A549 (cell line): Measurements from ENCODE around the gene PLCB4. TPM values are rescaled to one million over a fixed set of nuclear protein-coding genes. Genes with fewer than 3 reads are reported as not detected.

Experiments
- ATAC-seq, 2 experiments: fragments of 200-7000 bp in 1 of 2; fragments of >200 bp in 1 of 2; cut with Nextera tagmentation in 1 of 2; cut with Tn5 transposase in 1 of 2; 3 replicates each; pipeline versions ENCODE4 v1.8.0 to v1.9.1; 2018 to 2020; ENCODE audit warnings: mild to moderate bottlenecking in 1 of 2, moderate library complexity in 1 of 2
- CTCF ChIA-PET: fragments of 300-600 bp; sonication (Branson Sonifier 250); formaldehyde crosslinking; extraction: SDS; loops from one replicate; lab custom pipeline; 2021; ENCODE audit warnings: antibody characterized with exemption, inconsistent platforms; lab: Yijun Ruan, JAX
- POLR2A ChIA-PET: fragments of 350-600 bp; formaldehyde crosslinking; extraction: SDS; loops from one replicate; lab custom pipeline; 2021; ENCODE audit warnings: antibody characterized with exemption, inconsistent platforms; lab: Yijun Ruan, JAX
- DNase-seq, 2 experiments: peaks; one replicate each; pipeline versions ENCODE4 v3.0.0 to v3.0.0-alpha.2; 2011 to 2016; ENCODE audit warnings: low read depth in 1 of 2, low spot score in 1 of 2
- FAIRE-seq: peaks from 2 replicates; lab custom pipeline; 2011; peaks lifted over from hg19 to GRCh38; lab: Jason Lieb, UNC
- H3K27ac ChIP-seq, 2 experiments: fragments of >200 bp; sonication (Bioruptor Twin); formaldehyde crosslinking; 3 replicates each; pipeline ENCODE4 v1.5.1; 2016 to 2017
- H3K4me1 ChIP-seq: fragments of >200 bp; sonication (Bioruptor Twin); formaldehyde crosslinking; 3 replicates; pipeline ENCODE4 v1.6.1; 2016
- H3K4me2 ChIP-seq: fragments of >200 bp; sonication (Bioruptor Twin); formaldehyde crosslinking; 3 replicates; pipeline ENCODE4 v1.6.1; 2016
- H3K4me3 ChIP-seq: fragments of >200 bp; sonication (Bioruptor Twin); formaldehyde crosslinking; 3 replicates; pipeline ENCODE4 v1.5.1; 2016
- H3K9me3 ChIP-seq: fragments of >200 bp; sonication (Bioruptor Twin); formaldehyde crosslinking; 3 replicates; pipeline ENCODE4 v1.6.1; 2016
- BHLHE40 ChIP-seq: IDR thresholded peaks from 2 replicates; pipeline ENCODE4 v1.6.1; 2012; ENCODE audit warnings: low read depth, low read length, inconsistent platforms
- CEBPB ChIP-seq, 2 experiments: fragments of >200 bp in 1 of 2; sonication (Bioruptor Twin) in 1 of 2; formaldehyde crosslinking in 1 of 2; IDR thresholded peaks; 2 replicates each; pipeline ENCODE4 v1.6.1; 2012 to 2016
- CHD2 ChIP-seq: fragments of 150-350 bp; IDR thresholded peaks from 2 replicates; pipeline ENCODE4 v1.6.1; 2014; ENCODE audit warnings: low read length; ENCODE audit not compliant: partially characterized antibody
- E2F6 ChIP-seq: IDR thresholded peaks from 2 replicates; pipeline ENCODE4 v1.6.1; 2012; ENCODE audit warnings: low read depth, borderline replicate concordance
- EHF ChIP-seq: fragments of 250-450 bp; sonication (Bioruptor Pico); IDR thresholded peaks from 2 replicates; pipeline ENCODE4 v1.5.0; 2020; ENCODE audit warnings: mild to moderate bottlenecking
- EP300 ChIP-seq, 2 experiments: fragments of >200 bp; sonication (Bioruptor Twin); formaldehyde crosslinking; IDR thresholded peaks; 2 replicates in 1 of 2; 3 replicates in 1 of 2; pipeline ENCODE4 v1.6.1; 2016 to 2017
- FOSB ChIP-seq: fragments of 250-450 bp; sonication (Bioruptor Pico); IDR thresholded peaks from 2 replicates; pipeline ENCODE4 v1.5.0; 2020; ENCODE audit warnings: mild to moderate bottlenecking, moderate library complexity
- FOSL2 ChIP-seq, 2 experiments: fragments of 450-650 bp in 1 of 2; fragments of >200 bp in 1 of 2; sonication (Bioruptor Twin) in 1 of 2; formaldehyde crosslinking; IDR thresholded peaks; 2 replicates each; pipeline versions ENCODE4 v1.5.0 to v1.6.1; 2016 to 2020; ENCODE audit warnings: mild to moderate bottlenecking in 1 of 2, moderate library complexity in 1 of 2
- HEYL ChIP-seq: fragments of 250-450 bp; sonication (Bioruptor Pico); IDR thresholded peaks from 2 replicates; pipeline ENCODE4 v1.8.0; 2021; ENCODE audit warnings: mild to moderate bottlenecking, moderate library complexity
- HOXB13 ChIP-seq: fragments of 250-450 bp; sonication (Bioruptor Pico); IDR thresholded peaks from 2 replicates; pipeline ENCODE4 v1.5.0; 2020; ENCODE audit warnings: low read depth, mild to moderate bottlenecking, moderate library complexity
- HOXB5 ChIP-seq: fragments of 250-450 bp; sonication (Bioruptor Pico); IDR thresholded peaks from 2 replicates; pipeline ENCODE4 v1.5.0; 2020; ENCODE audit warnings: mild to moderate bottlenecking, moderate library complexity
- JUN ChIP-seq, 2 experiments: fragments of >200 bp; sonication (Bioruptor Twin); formaldehyde crosslinking; IDR thresholded peaks; 2 replicates in 1 of 2; 3 replicates in 1 of 2; pipeline ENCODE4 v1.6.1; 2016 to 2017
- KDM1A ChIP-seq: fragments of 200-600 bp; sonication (generic); IDR thresholded peaks from 2 replicates; pipeline ENCODE4 v1.6.1; 2016; ENCODE audit warnings: low read depth, mild to moderate bottlenecking
- KDM5A ChIP-seq: fragments of 200-600 bp; sonication (generic); IDR thresholded peaks from 2 replicates; pipeline ENCODE4 v1.6.1; 2016; ENCODE audit warnings: antibody characterized with exemption, mild to moderate bottlenecking
- MAFK ChIP-seq: fragments of 450-650 bp; IDR thresholded peaks from 2 replicates; pipeline ENCODE4 v1.6.1; 2014; ENCODE audit not compliant: partially characterized antibody
- MAZ ChIP-seq: fragments of 150-350 bp; IDR thresholded peaks from 2 replicates; pipeline ENCODE4 v1.6.1; 2014; ENCODE audit warnings: antibody characterized with exemption, low read depth, low read length, borderline replicate concordance
- NFE2L2 ChIP-seq: fragments of 150-350 bp; conservative IDR thresholded peaks from 2 replicates; pipeline ENCODE4 v1.6.1; 2014; ENCODE audit warnings: low read length
- POLR2A ChIP-seq: IDR thresholded peaks from 2 replicates; pipeline ENCODE4 v1.6.1; 2012; ENCODE audit warnings: mild to moderate bottlenecking, low read length
- RARB ChIP-seq: fragments of 250-450 bp; sonication (Bioruptor Pico); IDR thresholded peaks from 2 replicates; pipeline ENCODE4 v1.8.0; 2021; ENCODE audit warnings: mild to moderate bottlenecking, moderate library complexity
- RCOR1 ChIP-seq: fragments of 150-350 bp; IDR thresholded peaks from 2 replicates; pipeline ENCODE4 v1.6.1; 2014; ENCODE audit warnings: antibody characterized with exemption, low read length, low read depth
- RFX5 ChIP-seq: fragments of 450-650 bp; IDR thresholded peaks from 2 replicates; pipeline ENCODE4 v1.7.1; 2014; ENCODE audit warnings: antibody characterized with exemption, mild to moderate bottlenecking, moderate library complexity
- RNF2 ChIP-seq: fragments of 200-600 bp; sonication (generic); IDR thresholded peaks from 2 replicates; pipeline ENCODE4 v1.6.1; 2016; ENCODE audit warnings: low read depth, mild to moderate bottlenecking, antibody characterized with exemption, moderate library complexity, borderline replicate concordance
- SMC3 ChIP-seq: fragments of >200 bp; sonication (Bioruptor Twin); formaldehyde crosslinking; IDR thresholded peaks from 3 replicates; pipeline ENCODE4 v1.6.1; 2018; ENCODE audit warnings: inconsistent platforms
- TFCP2L1 ChIP-seq: fragments of 250-450 bp; sonication (Bioruptor Pico); IDR thresholded peaks from 2 replicates; pipeline ENCODE4 v1.5.0; 2021; ENCODE audit warnings: mild to moderate bottlenecking
- ZC3H11A ChIP-seq: fragments of 450-650 bp; IDR thresholded peaks from 2 replicates; pipeline ENCODE4 v1.6.1; 2014; ENCODE audit warnings: antibody characterized with exemption, mild to moderate bottlenecking
- ZNF302 ChIP-seq: fragments of 250-450 bp; sonication (Bioruptor Pico); IDR thresholded peaks from 2 replicates; pipeline ENCODE4 v1.9.0; 2021; ENCODE audit warnings: inconsistent platforms, mild to moderate bottlenecking, moderate library complexity
- ZSCAN20 ChIP-seq: fragments of 250-450 bp; sonication (Bioruptor Pico); IDR thresholded peaks from 2 replicates; pipeline ENCODE4 v1.8.0; 2022; ENCODE audit warnings: mild to moderate bottlenecking, moderate library complexity
- WGBS: methylation state at CpG from one replicate; pipeline ENCODE4 v1.1.6; 2017; ENCODE audit errors: missing lambda C conversion rate; 5-methylcytosine and 5-hydroxymethylcytosine counted together
- polyA plus RNA-seq, 4 experiments: library from polyadenylated mRNA; depleted of rRNA in 3 of 4; stranded (reverse); fragments of >200 nt; fragmentation: RNase III in 1 of 4; extraction: RNeasy Plus Mini Kit Qiagen cat#74134 plus additional on column Dnase treatment in 1 of 4; gene quantifications; 2 replicates in 3 of 4; 3 replicates in 1 of 4; pipeline ENCODE4 v1.2.3, GENCODE V29; 2011 to 2017
- TF ChIP-seq, protein P1 (sequence below): fragments of 450-650 bp; IDR thresholded peaks from 2 replicates; pipeline ENCODE4 v1.6.1; 2014; ENCODE audit warnings: antibody characterized with exemption
- TF ChIP-seq, protein P2 (sequence below): fragments of 250-450 bp; sonication (Bioruptor Pico); IDR thresholded peaks from 2 replicates; pipeline ENCODE4 v1.5.0; 2020; ENCODE audit warnings: low read depth, mild to moderate bottlenecking, moderate library complexity
- TF ChIP-seq, protein P3 (sequence below): fragments of 250-450 bp; sonication (Bioruptor Pico); IDR thresholded peaks from 2 replicates; pipeline ENCODE4 v1.5.0; 2021; ENCODE audit warnings: mild to moderate bottlenecking, moderate library complexity, borderline replicate concordance
- TF ChIP-seq, protein P4 (sequence below): IDR thresholded peaks from 2 replicates; pipeline ENCODE4 v1.6.1; 2012

Gene PLCB4
- polyA plus RNA-seq, 2 of the 4 experiments (the other 2 are of a cell fraction): 17.1 to 32.1 TPM

GRCh38 chr20:9411833-9412232, 342.9 kb downstream of the PLCB4 start:
- Histone ChIP-seq H3K27ac (no peak overlapping the region), H3K4me2 (no peak overlapping the region), H3K4me1 (peaks cover 16% of the 10 kb centered on the region; the same call in 2 of the 3 replicates), H3K4me3 (no peak overlapping the region), H3K9me3 (no peaks in the 10 kb centered on the region)
- ATAC-seq: no peak
- ChIA-PET CTCF (interaction anchor here (11.9 kb wide), 1 partner anchor 199 kb away, joined by 385 read pairs; no protein-coding TSS in a partner anchor), POLR2A (no interaction called here)
- no peak for TF ChIP-seq RARB
- no peak for TF ChIP-seq ZNF302 (CRISPR knock-in tag)
- TF ChIP-seq FOSL2 (IDR thresholded peaks at IDR 0.05): no peak
- TF ChIP-seq FOSL2 (CRISPR knock-in tag; IDR thresholded peaks at IDR 0.05): no peak
- no peak for TF ChIP-seq RCOR1
- TF ChIP-seq, protein P1, sequence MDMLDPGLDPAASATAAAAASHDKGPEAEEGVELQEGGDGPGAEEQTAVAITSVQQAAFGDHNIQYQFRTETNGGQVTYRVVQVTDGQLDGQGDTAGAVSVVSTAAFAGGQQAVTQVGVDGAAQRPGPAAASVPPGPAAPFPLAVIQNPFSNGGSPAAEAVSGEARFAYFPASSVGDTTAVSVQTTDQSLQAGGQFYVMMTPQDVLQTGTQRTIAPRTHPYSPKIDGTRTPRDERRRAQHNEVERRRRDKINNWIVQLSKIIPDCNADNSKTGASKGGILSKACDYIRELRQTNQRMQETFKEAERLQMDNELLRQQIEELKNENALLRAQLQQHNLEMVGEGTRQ: no peak
- no peak for TF ChIP-seq SMC3
- no peak for TF ChIP-seq HOXB13 (CRISPR knock-in tag)
- TF ChIP-seq EHF (CRISPR knock-in tag): no peak
- TF ChIP-seq, protein P2, sequence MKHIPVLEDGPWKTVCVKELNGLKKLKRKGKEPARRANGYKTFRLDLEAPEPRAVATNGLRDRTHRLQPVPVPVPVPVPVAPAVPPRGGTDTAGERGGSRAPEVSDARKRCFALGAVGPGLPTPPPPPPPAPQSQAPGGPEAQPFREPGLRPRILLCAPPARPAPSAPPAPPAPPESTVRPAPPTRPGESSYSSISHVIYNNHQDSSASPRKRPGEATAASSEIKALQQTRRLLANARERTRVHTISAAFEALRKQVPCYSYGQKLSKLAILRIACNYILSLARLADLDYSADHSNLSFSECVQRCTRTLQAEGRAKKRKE (CRISPR knock-in tag): no peak
- TF ChIP-seq MAZ: no peak
- TF ChIP-seq RNF2: no peak
- no peak for TF ChIP-seq BHLHE40
- TF ChIP-seq, protein P3, sequence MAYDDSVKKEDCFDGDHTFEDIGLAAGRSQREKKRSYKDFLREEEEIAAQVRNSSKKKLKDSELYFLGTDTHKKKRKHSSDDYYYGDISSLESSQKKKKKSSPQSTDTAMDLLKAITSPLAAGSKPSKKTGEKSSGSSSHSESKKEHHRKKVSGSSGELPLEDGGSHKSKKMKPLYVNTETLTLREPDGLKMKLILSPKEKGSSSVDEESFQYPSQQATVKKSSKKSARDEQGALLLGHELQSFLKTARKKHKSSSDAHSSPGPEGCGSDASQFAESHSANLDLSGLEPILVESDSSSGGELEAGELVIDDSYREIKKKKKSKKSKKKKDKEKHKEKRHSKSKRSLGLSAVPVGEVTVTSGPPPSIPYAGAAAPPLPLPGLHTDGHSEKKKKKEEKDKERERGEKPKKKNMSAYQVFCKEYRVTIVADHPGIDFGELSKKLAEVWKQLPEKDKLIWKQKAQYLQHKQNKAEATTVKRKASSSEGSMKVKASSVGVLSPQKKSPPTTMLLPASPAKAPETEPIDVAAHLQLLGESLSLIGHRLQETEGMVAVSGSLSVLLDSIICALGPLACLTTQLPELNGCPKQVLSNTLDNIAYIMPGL: no peak
- TF ChIP-seq JUN (IDR thresholded peaks at IDR 0.05): no peak
- no peak for TF ChIP-seq NFE2L2
- no peak for TF ChIP-seq EP300 (IDR thresholded peaks at IDR 0.05)
- TF ChIP-seq, protein P4, sequence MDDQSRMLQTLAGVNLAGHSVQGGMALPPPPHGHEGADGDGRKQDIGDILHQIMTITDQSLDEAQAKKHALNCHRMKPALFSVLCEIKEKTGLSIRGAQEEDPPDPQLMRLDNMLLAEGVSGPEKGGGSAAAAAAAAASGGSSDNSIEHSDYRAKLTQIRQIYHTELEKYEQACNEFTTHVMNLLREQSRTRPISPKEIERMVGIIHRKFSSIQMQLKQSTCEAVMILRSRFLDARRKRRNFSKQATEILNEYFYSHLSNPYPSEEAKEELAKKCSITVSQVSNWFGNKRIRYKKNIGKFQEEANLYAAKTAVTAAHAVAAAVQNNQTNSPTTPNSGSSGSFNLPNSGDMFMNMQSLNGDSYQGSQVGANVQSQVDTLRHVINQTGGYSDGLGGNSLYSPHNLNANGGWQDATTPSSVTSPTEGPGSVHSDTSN: no peak
- FAIRE-seq: no peak
- no peak for DNase-seq
- WGBS: 80% methylated on average over 1 of the region's 1 CpG

- Histone ChIP-seq H3K4me3 (no peak overlapping the region), H3K4me1 (peaks cover 16% of the 10 kb centered on the region; the same call in 2 of the 3 replicates), H3K27ac (no peak overlapping the region), H3K9me3 (no peaks in the 10 kb centered on the region), H3K4me2 (no peak overlapping the region)
- ATAC-seq (no peak), FAIRE-seq (no peak), DNase-seq (no peak)
- ChIA-PET POLR2A (no interaction called here), CTCF (interaction anchor here (11.9 kb wide), 1 partner anchor 198 kb away, joined by 385 read pairs; no protein-coding TSS in a partner anchor)
- WGBS: 89% methylated on average over 5 of the region's 5 CpGs
- TF ChIP-seq ZC3H11A (no peak), MAZ (no peak), HOXB13 (CRISPR knock-in tag) (no peak), POLR2A (no peak), CHD2 (no peak), MAFK (no peak), BHLHE40 (no peak), HEYL (no peak), HOXB5 (CRISPR knock-in tag) (no peak), CEBPB (IDR thresholded peaks at IDR 0.05) (no peak), KDM5A (no peak), FOSB (CRISPR knock-in tag) (no peak), KDM1A (no peak), ZSCAN20 (no peak), TFCP2L1 (CRISPR knock-in tag) (no peak), E2F6 (no peak), RFX5 (no peak)
- TF ChIP-seq, protein P2 (CRISPR knock-in tag): no peak
Observed at GRCh38 chr20:9412309-9412708, 343.4 kb downstream of the PLCB4 start.
